GM18507 (cell line): ENCODE data around the gene TMEM154.
A peak's percentile ranks its signal among the peaks of the same experiment; 100 is the strongest.

ENCODE experiments used
- DNase-seq: peaks from one replicate; pipeline ENCODE4 v3.0.0; 2011; ENCODE audit warnings: low read depth; ENCODE audit not compliant: insufficient read length; ENCODE audit errors: extremely low spot score
- FAIRE-seq: peaks from 2 replicates; lab custom pipeline; 2011; peaks lifted over from hg19 to GRCh38; lab: Jason Lieb, UNC

TMEM154 gene

DNA sequence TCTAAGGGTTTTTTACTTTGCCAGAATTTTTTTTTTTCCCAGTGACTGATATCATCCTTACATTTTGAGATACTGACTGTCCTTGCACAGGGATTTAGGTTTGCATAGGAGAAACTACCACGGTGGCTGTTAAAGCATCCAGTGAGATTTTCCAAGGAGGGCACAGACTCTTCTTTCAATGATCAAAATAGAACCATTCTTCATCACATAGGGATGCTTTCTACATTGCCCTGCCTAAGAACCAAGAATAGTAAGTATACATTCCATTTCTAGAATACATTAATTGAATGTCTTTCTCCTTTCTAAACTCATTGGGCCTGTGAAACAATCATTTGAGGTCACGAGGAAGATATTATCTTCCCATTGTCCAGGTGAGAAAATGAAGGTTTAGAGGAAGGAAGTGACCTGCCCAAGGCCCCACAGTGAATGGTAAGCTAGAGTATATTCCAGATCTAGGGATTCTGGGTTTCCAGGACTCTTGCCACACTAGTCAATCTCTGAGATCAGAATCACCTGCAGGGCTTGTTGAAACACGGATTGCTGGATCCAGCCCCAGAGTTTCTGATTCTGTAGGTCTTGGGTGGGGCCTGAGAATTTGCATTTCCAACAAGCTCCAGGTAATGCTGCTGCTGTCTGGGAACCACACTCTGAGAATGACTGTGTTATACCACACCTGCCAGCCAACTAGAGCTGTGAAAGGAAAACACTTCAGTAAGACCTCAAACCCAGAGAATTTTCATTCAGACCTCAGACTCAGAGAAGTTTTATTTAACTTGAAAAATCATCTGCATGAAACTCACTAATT is 17.7 kb upstream of the TMEM154 start:
- DNase-seq (no peak), FAIRE-seq (peak; percentile 81)

DNA sequence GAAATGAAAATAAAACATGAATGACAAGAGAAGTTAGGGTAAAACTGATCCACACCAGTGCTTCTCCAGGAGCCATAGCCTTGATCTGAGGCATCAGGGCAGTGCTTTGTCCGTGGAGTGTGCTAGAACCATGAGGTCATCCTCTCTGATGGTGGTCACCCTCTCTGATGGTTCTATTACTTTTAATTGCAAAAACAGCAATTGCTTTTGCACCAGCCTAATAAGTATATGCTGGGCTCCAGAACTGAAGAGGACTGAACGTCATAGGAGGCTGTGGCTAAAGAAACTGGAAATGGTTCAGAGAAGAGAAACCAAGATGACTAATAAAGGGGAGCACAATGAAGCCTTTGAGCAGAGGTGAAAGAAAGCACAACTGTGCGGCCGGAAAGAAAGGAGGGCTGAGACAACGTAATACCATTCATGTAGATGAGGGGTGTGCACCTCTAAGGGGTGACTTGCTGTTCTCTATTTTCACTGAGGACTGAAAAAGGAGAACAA is 17.0 kb upstream of the TMEM154 start:
- DNase-seq, result peak; percentile 69
- peak; percentile 98 for FAIRE-seq

DNA sequence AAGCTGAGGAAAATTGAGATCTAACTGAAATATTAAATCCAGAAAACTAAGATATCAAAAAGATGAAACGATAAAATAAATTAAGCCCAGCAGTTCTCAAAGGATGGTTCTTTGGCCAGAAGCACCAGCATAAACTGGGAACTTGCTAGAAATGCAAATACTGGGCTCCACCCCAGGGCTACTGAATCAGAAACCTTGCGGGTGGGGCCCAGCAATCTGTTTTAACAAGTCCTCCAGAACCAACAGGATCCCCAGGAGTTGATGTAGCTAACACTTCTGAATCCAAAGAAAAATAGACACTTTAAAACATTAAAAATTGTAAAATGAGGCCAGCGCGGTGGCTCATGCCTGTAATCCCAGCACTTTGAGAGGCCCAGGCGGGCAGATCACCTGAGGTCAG is 14.1 kb upstream of the TMEM154 start:
- no peak for FAIRE-seq

DNA sequence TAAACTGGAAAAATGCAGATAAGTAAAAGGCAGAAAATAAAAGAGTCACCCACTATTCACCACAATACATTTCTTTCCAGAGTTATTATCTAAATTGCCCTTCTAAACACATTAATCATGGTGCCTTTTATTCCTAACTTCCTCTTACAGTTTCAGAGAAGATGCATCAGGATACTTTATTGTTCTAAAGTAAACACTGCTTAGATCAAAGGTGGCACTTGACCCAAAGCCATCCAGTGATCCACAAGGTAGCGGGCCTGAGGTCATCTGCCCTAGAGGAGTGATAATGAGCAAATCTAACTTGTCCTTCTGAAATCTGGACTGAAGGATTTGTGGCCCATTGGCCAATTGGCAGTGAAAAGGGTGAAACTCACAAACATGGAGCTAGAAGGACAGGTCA is 12.0 kb upstream of the TMEM154 start:
- FAIRE-seq, result no peak
- DNase-seq, result no peak

More for the DNA sequence above, 14.1 kb upstream of the TMEM154 start:
- no peak for DNase-seq

DNA sequence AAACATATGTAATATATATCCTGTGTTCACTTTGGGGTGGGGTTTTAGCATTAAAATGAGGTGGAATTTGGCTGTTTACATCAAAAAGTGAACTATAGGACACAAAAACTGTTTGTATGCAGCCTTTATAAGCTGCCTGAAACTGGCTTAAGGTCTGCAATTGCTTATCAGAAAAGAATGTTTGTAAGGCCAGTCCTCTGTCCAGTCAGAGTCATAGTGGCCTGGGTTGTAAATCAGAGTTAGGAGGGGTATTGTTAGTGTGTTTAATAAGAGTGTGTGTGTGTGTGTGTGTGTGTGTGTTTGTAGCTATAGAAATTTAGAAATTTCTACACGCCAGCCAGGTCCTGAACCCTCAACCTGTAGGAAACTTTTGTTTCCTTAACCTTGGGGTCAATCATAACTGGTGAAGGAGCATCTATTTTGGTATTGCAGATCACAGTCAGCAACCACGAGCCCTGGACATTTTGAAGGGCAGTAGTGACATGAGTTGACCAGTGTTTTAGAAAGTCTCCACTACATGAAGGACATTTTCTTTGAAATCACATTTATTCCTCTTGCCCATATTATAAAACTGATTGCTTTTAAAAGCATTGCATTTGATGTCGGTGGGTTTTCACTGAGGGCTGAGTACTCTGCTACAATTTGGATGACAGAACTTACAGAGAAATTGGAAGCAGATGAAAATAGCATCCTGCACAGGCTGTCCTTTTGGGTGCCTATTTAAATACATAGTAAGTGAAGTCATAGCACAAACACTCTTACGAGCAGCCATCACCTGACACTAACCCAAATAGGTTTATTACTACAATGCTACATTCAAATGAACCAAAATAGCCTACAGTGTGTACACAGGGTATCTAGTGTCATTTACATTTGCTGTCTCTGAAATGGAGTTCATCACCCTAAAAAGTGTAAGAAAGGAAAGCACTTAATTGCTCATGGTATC is 11.2 kb upstream of the TMEM154 start:
- DNase-seq, result no peak
- FAIRE-seq, result no peak

DNA sequence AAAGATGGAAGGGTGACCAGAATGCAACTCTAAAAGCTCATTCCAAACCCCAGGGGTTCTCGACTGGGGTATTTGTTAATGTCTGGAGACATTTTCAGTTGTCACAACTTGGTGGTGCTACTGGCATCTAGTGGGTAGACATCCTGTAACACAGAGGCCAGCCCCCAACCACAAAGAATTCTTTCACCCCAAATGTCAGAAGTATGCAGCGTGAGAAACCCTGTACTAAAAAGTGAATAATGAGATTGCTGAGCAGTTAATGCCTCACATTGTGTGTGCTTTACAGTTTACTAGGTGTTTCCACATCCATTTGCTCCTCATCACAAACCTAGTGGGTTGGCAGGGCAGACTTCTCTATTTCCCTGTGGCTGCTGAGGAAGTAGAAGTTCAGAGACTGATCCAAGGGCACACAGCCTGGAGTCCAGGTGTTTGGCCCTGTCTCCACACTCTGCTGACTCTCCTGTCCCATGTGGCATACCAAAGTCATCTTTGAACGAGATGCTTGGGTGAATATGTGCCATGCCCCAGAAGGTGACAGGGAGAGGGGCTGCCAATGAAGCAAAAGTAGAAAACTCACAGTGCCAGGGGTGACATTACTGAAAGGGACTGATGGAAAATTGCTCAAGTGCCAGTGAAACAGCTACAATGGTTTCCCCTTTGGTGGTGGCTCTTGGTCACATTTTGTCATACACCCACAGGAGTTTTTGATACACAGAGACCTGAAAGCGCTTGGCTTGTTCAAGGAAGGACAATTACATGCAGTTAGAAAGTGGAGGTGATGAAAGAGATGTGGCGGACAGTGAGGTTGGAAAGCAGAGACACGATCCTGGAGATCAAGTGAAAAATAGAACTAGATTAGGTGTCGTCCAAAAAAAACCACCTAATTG is 10.1 kb upstream of the TMEM154 start:
- peak; percentile 56 for FAIRE-seq
- no peak for DNase-seq

DNA sequence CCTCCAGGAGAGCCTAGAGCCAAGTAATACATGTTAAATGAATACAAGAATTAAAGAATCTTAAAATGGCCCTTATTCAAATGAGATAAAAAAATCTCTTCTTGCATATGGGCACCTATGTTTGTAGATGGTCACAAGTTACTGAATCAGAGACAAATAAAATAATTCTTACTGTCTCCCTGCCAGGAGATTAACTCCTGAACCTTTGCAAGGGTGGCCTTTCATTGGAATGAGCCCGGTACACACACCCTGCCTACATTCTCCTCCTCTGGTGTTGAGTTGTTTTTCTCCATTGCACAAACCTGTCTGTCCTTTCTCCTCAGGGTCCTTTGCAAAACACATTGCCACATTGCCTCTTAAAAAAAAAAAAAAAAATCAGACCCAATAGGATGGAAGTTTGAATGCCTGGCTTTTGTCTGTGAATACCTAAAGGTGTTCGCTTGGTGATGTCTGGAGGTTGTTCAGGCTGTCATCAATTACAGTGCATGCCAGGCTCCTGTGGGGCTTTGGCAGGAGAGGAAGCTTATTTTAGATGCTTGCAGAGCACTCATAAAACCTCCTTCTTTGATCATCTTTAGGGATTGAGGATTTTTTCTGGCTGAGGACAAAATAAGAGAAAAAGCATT is 8.3 kb upstream of the TMEM154 start:
- DNase-seq (no peak), FAIRE-seq (no peak)

DNA sequence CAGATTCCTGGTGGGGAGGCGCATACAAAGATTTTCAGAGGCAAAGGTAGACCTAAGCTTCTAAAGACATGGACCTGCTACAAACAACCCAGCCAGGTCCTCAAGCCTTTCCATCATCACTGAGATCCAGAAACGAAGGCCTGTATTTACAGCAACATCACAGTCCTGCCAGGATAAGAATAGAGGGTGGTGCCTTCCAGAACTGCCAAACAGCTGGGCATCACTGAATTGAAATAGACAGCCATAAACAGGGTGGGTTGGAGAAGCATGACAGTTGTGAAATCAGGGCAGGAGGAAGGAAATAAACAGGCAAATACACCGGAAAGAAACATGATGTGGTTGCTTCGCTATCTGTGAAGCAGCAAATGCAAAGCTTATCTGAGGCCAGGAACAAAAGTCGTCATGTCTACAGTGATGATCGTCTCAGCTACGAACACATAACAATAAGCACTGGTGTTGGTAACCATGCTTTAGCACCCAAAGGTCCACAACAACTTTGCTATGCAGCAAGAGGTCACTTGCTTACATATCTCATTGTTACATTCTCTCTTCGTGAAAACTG is 6.7 kb upstream of the TMEM154 start:
- FAIRE-seq (no peak), DNase-seq (no peak)

DNA sequence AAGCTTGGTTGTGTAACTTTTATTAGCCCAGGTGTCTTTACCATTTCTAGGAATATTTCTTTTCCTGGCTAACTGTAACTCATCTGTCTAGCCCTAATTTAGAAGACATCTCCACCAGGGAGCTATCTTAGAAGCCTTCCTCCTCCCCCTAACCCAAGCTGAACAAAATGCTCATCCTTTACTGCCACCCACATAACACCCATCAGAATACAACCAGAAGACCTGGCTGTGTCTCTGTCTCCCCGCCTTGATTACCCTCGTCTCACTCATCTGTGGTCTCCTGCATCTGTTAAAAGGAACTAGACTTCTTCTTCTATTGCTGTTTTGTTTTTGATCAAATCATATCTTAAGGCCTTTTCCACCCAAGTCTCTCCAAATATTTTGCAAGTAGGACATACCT is 4.8 kb upstream of the TMEM154 start:
- FAIRE-seq, result peak; percentile 5
- DNase-seq, result no peak

DNA sequence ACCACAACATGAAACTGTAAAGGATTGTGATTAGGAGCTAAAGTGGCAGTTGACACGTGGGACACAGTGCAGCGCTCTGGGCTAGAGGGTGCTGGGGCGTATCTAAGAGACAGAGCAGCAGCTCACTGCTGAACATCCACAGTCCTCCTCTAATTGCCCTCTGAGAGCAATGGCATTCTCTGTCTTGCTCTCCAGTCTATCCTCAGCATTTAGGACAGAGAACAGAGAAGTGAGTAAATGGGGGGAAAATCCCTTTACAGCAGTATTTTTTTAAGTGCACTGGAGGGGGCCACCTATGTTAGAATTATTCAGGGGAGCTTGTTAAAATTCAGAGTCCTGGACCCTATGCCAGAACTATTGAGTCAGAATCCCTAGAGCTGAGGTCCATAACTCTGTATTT is 4.2 kb upstream of the TMEM154 start:
- FAIRE-seq, result peak; percentile 61
- DNase-seq, result no peak

DNA sequence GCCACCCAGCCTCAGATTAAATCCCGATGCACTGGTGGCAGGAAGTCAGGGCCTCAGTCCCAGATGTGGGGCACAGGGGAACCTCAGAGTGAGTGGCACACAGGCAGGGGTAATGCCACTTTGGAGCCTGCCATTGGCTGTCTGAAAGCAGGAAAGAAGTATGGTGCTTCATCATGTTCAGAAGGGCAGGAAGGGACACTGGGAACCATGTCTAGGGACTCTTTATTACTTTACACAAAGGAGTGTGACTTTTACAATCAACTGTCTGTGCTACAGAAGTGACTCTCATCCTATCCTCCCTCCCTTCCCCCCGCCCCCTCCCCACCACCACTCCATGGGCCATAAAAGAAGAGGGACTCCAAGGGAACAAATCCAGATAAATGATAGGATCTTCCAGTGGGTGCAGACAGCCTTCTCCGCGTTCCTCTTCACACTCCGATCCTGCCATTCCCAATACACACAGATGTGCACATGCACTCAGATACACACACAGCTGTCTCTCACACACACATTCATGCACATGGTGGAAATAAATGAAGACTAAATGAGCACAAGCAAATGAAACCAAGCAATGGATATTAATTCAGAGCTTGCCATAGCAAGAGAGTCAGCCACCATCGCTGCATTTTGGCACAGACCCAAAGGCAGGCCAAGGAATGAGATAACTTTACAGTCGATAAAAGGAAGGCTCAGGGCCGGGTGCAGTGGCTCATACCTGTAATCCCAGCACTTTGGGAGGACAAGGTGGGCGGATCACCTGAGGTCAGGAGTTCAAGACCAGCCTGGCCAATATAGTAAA is 2.5 kb upstream of the TMEM154 start:
- FAIRE-seq, result no peak
- no peak for DNase-seq

DNA sequence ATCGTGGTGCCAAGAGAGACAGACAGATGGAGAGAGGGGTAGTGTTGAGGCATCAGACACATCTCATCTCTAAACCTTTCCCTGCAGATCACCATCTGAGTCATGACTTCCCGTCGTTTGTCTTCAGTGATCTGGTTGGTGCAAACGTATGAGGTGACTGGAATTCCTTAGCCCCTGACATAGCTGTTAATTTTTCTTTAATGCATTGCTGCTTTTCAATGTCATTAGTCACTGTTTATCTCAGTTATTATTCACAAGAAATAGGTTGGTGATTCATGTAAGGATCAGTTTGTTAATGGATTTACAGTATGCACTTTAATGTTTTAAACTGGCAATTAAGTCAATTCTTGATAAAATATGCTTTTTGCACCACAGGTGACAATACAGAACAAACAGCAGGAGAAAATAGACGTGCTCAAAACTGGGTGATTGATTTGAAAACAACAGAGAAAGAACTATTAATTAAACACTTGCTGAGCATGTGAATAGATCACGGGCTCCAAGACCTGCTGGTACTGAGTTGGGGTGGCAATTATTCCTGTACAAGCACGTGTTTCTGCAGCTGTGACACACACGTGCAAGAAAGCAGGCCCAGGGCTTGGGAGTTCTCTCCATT is 1.3 kb upstream of the TMEM154 start:
- FAIRE-seq (peak; percentile 83), DNase-seq (no peak)

DNA sequence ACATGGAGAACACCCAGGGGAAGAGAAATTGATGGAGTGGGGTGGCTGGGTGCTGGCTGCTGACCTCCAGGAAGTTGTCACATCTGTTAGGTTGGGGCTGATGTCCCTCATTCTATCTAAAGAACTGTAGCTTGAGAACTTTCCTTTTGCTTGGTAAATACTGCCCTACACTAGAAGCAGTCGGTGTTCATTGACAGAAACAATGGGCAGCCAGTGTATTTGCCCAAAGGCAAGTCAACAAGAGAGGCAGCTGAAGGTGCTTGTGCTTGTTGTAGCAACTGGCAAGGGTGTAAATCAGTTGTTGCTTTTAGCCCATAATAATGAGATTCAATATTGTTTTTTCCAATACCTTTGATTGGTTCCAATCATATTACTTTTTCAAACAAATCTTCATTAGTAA is 956 bp downstream of the TMEM154 start:
- no peak for DNase-seq
- peak; percentile 83 for FAIRE-seq

DNA sequence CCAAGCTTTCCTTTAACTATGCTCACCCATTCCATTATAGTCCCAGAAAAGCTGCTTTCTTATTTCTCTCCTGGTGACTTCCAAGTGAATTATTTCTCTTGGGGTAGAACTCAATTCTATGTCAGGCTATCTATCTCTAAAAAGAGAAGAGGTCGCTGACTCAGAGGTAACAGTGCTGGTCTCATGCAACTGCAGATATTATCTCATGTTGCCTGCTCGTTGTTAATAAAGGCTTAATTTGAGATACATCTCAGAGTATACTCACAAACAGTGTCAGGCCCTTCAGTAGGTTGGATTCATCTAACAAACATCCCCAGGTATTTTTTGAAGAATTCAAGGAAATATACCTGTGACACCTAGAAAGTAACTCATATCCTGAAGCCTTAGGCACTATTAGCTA is 2.7 kb downstream of the TMEM154 start:
- peak; percentile 56 for FAIRE-seq
- no peak for DNase-seq

DNA sequence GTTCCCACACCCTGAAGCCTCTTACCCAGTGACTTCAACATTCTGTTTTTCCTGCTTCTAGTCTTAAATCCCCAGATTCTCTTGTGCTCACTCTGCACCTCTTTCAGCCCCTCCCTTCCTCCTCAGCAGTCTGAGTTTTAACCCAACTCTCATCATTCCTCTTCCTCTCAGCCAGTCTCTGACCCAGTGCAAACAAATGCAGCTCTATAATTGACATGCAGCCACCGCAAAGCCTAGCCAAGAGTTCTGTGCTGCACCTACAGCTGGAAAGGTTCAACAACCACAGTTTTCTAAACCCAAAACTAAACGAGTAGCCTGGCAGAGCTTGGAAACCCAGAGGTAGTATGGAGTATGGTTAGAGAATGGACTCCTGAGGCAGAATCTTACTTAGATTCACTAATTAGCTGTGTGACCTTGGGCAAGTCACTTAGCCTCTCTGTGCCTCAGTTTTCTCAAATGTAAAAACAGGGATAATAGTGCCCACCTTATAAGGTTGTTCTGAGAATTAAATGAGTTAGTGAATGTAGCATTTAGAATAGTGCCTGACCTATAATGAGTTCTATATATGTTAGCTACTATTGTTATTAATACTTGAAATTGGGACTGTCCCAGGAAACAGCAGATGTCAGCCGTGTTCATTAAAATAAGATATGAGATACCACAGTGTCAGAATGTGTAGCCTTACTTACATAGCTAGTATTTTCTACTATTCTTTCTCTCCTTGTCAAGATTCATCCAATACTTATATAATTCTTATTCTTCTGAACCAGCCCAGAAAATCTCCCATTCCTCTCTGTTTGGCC is 3.5 kb downstream of the TMEM154 start:
- FAIRE-seq (peak; percentile 90), DNase-seq (no peak)

DNA sequence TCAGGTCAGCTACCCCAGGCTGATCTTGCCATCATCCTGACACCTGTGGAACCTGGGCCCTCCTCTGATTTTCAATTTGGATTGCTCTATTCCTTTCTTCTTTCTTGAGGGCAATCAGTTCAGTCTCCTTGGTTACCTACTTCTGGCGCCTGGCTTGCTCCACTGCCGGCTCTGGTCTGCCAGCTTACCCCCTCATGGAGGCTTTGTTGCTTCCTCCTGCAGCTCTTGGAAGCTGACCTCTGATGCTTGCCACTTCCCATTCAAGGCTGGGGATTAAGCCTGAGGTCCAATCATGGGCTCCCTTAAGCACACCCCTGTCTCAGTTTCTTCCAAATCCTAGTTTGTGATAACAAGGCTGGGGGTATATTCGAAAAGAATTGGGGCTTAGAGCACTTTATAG is 5.4 kb downstream of the TMEM154 start:
- no peak for FAIRE-seq
- DNase-seq, result no peak

DNA sequence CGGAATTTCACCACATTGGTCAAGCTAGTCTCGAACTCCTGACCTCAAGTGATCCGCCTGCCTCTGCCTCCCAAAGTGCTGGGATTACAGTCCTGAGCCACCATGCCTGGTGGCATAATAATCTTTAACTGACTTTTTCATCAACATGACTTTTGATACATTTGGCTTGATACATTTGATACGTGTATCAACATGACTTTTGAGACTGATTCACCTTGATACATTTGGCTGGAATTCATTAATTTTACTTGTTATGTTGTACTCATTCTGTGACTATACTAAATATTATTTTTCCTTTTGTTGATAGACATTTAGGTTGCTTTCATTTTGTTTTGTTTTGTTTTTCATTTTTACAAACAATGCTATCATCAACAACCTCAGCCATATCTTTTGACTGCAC is 6.3 kb downstream of the TMEM154 start:
- FAIRE-seq, result no peak
- DNase-seq, result no peak
